ENCODE data around the gene KCNA5. TPM values are rescaled to one million over a fixed set of nuclear protein-coding genes. Genes with fewer than 3 reads are reported as not detected.

The KCNA5 gene
- total RNA-seq, 1 experiment from 2014 or later: not detected

GRCh38 chr12:5083955-5084849 lies 40.5 kb downstream of the KCNA5 start:
- H3K4me1 ChIP-seq (replicated peaks): peaks cover 49% of the 10 kb centered on the region
- H3K4me3 ChIP-seq: no peak overlapping the region
- H3K9me3 ChIP-seq (replicated peaks): no peaks in the 10 kb centered on the region
- no peaks in the 10 kb centered on the region for H3K36me3 ChIP-seq
- H3K27ac ChIP-seq: no peak overlapping the region
- DNase-seq (ENCODE audit: low read depth in 1 of 2, low spot score in 2 of 2): peak in 1 of 2 experiments; percentile 73
- H3K27me3 ChIP-seq (replicated peaks): no peaks in the 10 kb centered on the region

DNA sequence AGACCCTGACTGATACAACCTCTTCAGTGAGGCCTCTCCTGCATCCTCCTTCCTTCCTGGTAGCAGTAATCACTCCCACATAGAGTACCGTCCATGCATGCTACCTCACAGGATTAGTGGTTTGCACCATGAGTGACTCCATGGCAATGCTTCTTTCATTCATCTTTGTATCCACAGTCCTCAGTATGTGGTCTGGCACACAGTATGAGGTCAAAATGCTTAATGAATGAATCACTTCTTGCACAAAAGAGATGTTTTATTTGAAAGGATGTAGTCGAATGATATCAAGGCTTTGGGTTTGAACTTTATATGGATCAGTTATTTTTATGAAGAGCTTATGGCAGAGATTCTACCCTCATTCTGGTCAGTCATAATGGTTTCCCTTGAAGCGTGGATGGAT lies 42.2 kb downstream of the KCNA5 start:
- Histone ChIP-seq H3K4me1 (replicated peaks) (peaks cover 52% of the 10 kb centered on the region), H3K27me3 (replicated peaks) (no peaks in the 10 kb centered on the region), H3K4me3 (no peak overlapping the region), H3K9me3 (replicated peaks) (no peaks in the 10 kb centered on the region), H3K36me3 (no peaks in the 10 kb centered on the region), H3K27ac (peak overlapping the region; percentile 92)
- DNase-seq (ENCODE audit: low read depth in 1 of 2, low spot score in 2 of 2): peak; percentile 83 to 95

GRCh38 chr12:5087831-5088554 lies 44.3 kb downstream of the KCNA5 start:
- peak overlapping the region; percentile 70 for H3K27ac ChIP-seq
- H3K9me3 ChIP-seq (replicated peaks): no peaks in the 10 kb centered on the region
- no peak for DNase-seq (ENCODE audit: low read depth in 1 of 2, low spot score in 2 of 2)
- H3K27me3 ChIP-seq (replicated peaks): no peaks in the 10 kb centered on the region
- H3K4me1 ChIP-seq (replicated peaks): peaks cover 52% of the 10 kb centered on the region
- H3K36me3 ChIP-seq: no peaks in the 10 kb centered on the region
- no peak overlapping the region for H3K4me3 ChIP-seq

GRCh38 chr12:5088586-5089264 lies 45.0 kb downstream of the KCNA5 start:
- H3K27me3 ChIP-seq (replicated peaks): no peaks in the 10 kb centered on the region
- no peaks in the 10 kb centered on the region for H3K9me3 ChIP-seq (replicated peaks)
- H3K4me1 ChIP-seq (replicated peaks): peaks cover 52% of the 10 kb centered on the region
- H3K27ac ChIP-seq: peak overlapping the region; percentile 70
- no peaks in the 10 kb centered on the region for H3K36me3 ChIP-seq
- no peak overlapping the region for H3K4me3 ChIP-seq
- peak; percentile 79 to 97 for DNase-seq (ENCODE audit: low read depth in 1 of 2, low spot score in 2 of 2)

- no peaks in the 10 kb centered on the region for H3K36me3 ChIP-seq
- peaks cover 38% of the 10 kb centered on the region for H3K4me1 ChIP-seq (replicated peaks)
- no peaks in the 10 kb centered on the region for H3K9me3 ChIP-seq (replicated peaks)
- no peak overlapping the region for H3K4me3 ChIP-seq
- H3K27ac ChIP-seq: peak overlapping the region; percentile 51; the same call in 1 of the 2 replicates
- no peaks in the 10 kb centered on the region for H3K27me3 ChIP-seq (replicated peaks)
- peak in 1 of 2 experiments; percentile 50 for DNase-seq (ENCODE audit: low read depth in 1 of 2, low spot score in 2 of 2)
Observed at GRCh38 chr12:5094551-5094950, 50.9 kb downstream of the KCNA5 start.

GRCh38 chr12:5094986-5095385 lies 51.3 kb downstream of the KCNA5 start:
- DNase-seq (ENCODE audit: low read depth in 1 of 2, low spot score in 2 of 2): no peak
- Histone ChIP-seq H3K27ac (peak overlapping the region; percentile 51), H3K36me3 (no peaks in the 10 kb centered on the region), H3K27me3 (replicated peaks) (no peaks in the 10 kb centered on the region), H3K4me1 (replicated peaks) (peaks cover 38% of the 10 kb centered on the region), H3K9me3 (replicated peaks) (no peaks in the 10 kb centered on the region), H3K4me3 (no peak overlapping the region)

Other genes with a start within 250 kb of the KCNA5 start
- not detected in 2 replicates for gene KCNA1, start 134.0 kb upstream of the KCNA5 start, total RNA-seq (2014; rRNA removed; shearing (Covaris generic))